ENCODE data around the gene TMEM140.

Gene TMEM140

GRCh38 chr7:135156290-135156689, 8.4 kb downstream of the TMEM140 start:
- Histone ChIP-seq H3K27me3 (ENCODE audit: control insufficient read depth in 3 of 3, insufficient read depth in 3 of 3, low read depth in 1 of 3, low read length in 3 of 3) (no peaks in the 10 kb centered on the region), H3K4ac (ENCODE audit: low read length) (no peak overlapping the region), H3K4me2 (ENCODE audit: insufficient read depth, low read length, poor library complexity, severe bottlenecking) (no peak overlapping the region), H3K23ac (ENCODE audit: low read depth, low read length, poor library complexity) (no peak overlapping the region), H2AFZ (ENCODE audit: low read length) (no peak overlapping the region), H3K79me1 (ENCODE audit: low read depth, low read length) (no peaks in the 10 kb centered on the region), H3K4me1 (ENCODE audit: control insufficient read depth in 2 of 2, insufficient read depth in 1 of 2, low read depth in 1 of 2, low read length in 2 of 2) (peaks cover 0 to 5% of the 10 kb centered on the region in 2 donors), H3K36me3 (replicated peaks in 1 of 2; ENCODE audit: control insufficient read depth in 2 of 2, insufficient read depth in 2 of 2, low read length in 2 of 2) (peaks cover 0 to 6% of the 10 kb centered on the region in 2 donors), H2BK120ac (ENCODE audit: low read depth, low read length) (no peak overlapping the region), H2BK15ac (ENCODE audit: low read length) (no peak overlapping the region), H3K4me3 (ENCODE audit: low read length in 2 of 2) (no peak overlapping the region), H2BK5ac (ENCODE audit: low read length) (no peak overlapping the region), H3K9ac (ENCODE audit: low read depth, low read length, poor library complexity) (no peak overlapping the region), H3K27ac (replicated peaks; ENCODE audit: low read length) (no peak overlapping the region), H3K18ac (ENCODE audit: low read length) (no peak overlapping the region), H4K91ac (ENCODE audit: low read depth, low read length, poor library complexity) (no peak overlapping the region), H2AK5ac (ENCODE audit: low read depth, low read length) (no peak overlapping the region), H3K9me3 (replicated peaks in 1 of 2; ENCODE audit: control insufficient read depth in 2 of 2, insufficient read depth in 1 of 2, low read depth in 1 of 2, low read length in 2 of 2) (peaks cover 12 to 32% of the 10 kb centered on the region in 2 donors), H4K8ac (ENCODE audit: low read depth, low read length) (no peak overlapping the region), H2BK12ac (ENCODE audit: low read length) (no peak overlapping the region), H3K14ac (ENCODE audit: low read length) (no peak overlapping the region)
- no peak for DNase-seq (ENCODE audit: low spot score)
- WGBS, 2 donors (ENCODE audit: extremely low coverage in 2 of 2, insufficient read length in 2 of 2, insufficient replicate concordance in 1 of 2), result no CpG with 5 or more reads among the region's 1 CpG

- Histone ChIP-seq H3K4me3 (ENCODE audit: low read length in 2 of 2) (peak overlapping the region in 1 of 2 donors; percentile 13), H2BK120ac (ENCODE audit: low read depth, low read length) (no peak overlapping the region), H4K91ac (ENCODE audit: low read depth, low read length, poor library complexity) (no peak overlapping the region), H3K23ac (ENCODE audit: low read depth, low read length, poor library complexity) (no peak overlapping the region), H3K36me3 (replicated peaks in 1 of 2; ENCODE audit: control insufficient read depth in 2 of 2, insufficient read depth in 2 of 2, low read length in 2 of 2) (peaks cover 0 to 17% of the 10 kb centered on the region in 2 donors), H3K4ac (ENCODE audit: low read length) (no peak overlapping the region), H3K4me2 (ENCODE audit: insufficient read depth, low read length, poor library complexity, severe bottlenecking) (no peak overlapping the region), H2AFZ (ENCODE audit: low read length) (no peak overlapping the region), H2BK15ac (ENCODE audit: low read length) (no peak overlapping the region), H3K18ac (ENCODE audit: low read length) (no peak overlapping the region), H3K27me3 (ENCODE audit: control insufficient read depth in 3 of 3, insufficient read depth in 3 of 3, low read depth in 1 of 3, low read length in 3 of 3) (no peaks in the 10 kb centered on the region), H3K14ac (ENCODE audit: low read length) (no peak overlapping the region), H3K4me1 (ENCODE audit: control insufficient read depth in 2 of 2, insufficient read depth in 1 of 2, low read depth in 1 of 2, low read length in 2 of 2) (peaks cover 0 to 5% of the 10 kb centered on the region in 2 donors), H3K79me1 (ENCODE audit: low read depth, low read length) (no peaks in the 10 kb centered on the region), H3K27ac (replicated peaks; ENCODE audit: low read length) (no peak overlapping the region), H3K9ac (ENCODE audit: low read depth, low read length, poor library complexity) (no peak overlapping the region), H2BK5ac (ENCODE audit: low read length) (no peak overlapping the region), H3K9me3 (replicated peaks in 1 of 2; ENCODE audit: control insufficient read depth in 2 of 2, insufficient read depth in 1 of 2, low read depth in 1 of 2, low read length in 2 of 2) (peaks cover 16 to 41% of the 10 kb centered on the region in 2 donors), H2AK5ac (ENCODE audit: low read depth, low read length) (no peak overlapping the region), H4K8ac (ENCODE audit: low read depth, low read length) (no peak overlapping the region), H2BK12ac (ENCODE audit: low read length) (no peak overlapping the region)
- DNase-seq (ENCODE audit: low spot score), result no peak
- no CpG with 5 or more reads among the region's 1 CpG for WGBS, 2 donors (ENCODE audit: extremely low coverage in 2 of 2, insufficient read length in 2 of 2, insufficient replicate concordance in 1 of 2)
Measured at GRCh38 chr7:135158141-135158655, 10.3 kb downstream of the TMEM140 start.

- Histone ChIP-seq H4K91ac (ENCODE audit: low read depth, low read length, poor library complexity) (no peak overlapping the region), H3K23ac (ENCODE audit: low read depth, low read length, poor library complexity) (no peak overlapping the region), H3K4ac (ENCODE audit: low read length) (no peak overlapping the region), H3K4me1 (ENCODE audit: control insufficient read depth in 2 of 2, insufficient read depth in 1 of 2, low read depth in 1 of 2, low read length in 2 of 2) (peaks cover 0 to 5% of the 10 kb centered on the region in 2 donors), H3K27me3 (ENCODE audit: control insufficient read depth in 3 of 3, insufficient read depth in 3 of 3, low read depth in 1 of 3, low read length in 3 of 3) (no peaks in the 10 kb centered on the region), H3K14ac (ENCODE audit: low read length) (no peak overlapping the region), H2BK15ac (ENCODE audit: low read length) (no peak overlapping the region), H2AK5ac (ENCODE audit: low read depth, low read length) (no peak overlapping the region), H3K9me3 (replicated peaks in 1 of 2; ENCODE audit: control insufficient read depth in 2 of 2, insufficient read depth in 1 of 2, low read depth in 1 of 2, low read length in 2 of 2) (peaks cover 19 to 41% of the 10 kb centered on the region in 2 donors), H2BK12ac (ENCODE audit: low read length) (no peak overlapping the region), H3K18ac (ENCODE audit: low read length) (no peak overlapping the region), H3K79me1 (ENCODE audit: low read depth, low read length) (no peaks in the 10 kb centered on the region), H3K36me3 (replicated peaks in 1 of 2; ENCODE audit: control insufficient read depth in 2 of 2, insufficient read depth in 2 of 2, low read length in 2 of 2) (peaks cover 2 to 21% of the 10 kb centered on the region in 2 donors), H4K8ac (ENCODE audit: low read depth, low read length) (no peak overlapping the region), H2BK120ac (ENCODE audit: low read depth, low read length) (no peak overlapping the region), H2BK5ac (ENCODE audit: low read length) (no peak overlapping the region), H3K27ac (replicated peaks; ENCODE audit: low read length) (no peak overlapping the region), H3K4me3 (ENCODE audit: low read length in 2 of 2) (no peak overlapping the region), H3K4me2 (ENCODE audit: insufficient read depth, low read length, poor library complexity, severe bottlenecking) (no peak overlapping the region), H3K9ac (ENCODE audit: low read depth, low read length, poor library complexity) (no peak overlapping the region), H2AFZ (ENCODE audit: low read length) (no peak overlapping the region)
- no peak for DNase-seq (ENCODE audit: low spot score)
- no CpG with 5 or more reads among the region's 6 CpGs for WGBS, 2 donors (ENCODE audit: extremely low coverage in 2 of 2, insufficient read length in 2 of 2, insufficient replicate concordance in 1 of 2)
Measured at GRCh38 chr7:135158874-135159273, 11.0 kb downstream of the TMEM140 start.

GRCh38 chr7:135159359-135160085, 11.7 kb downstream of the TMEM140 start:
- no peaks in the 10 kb centered on the region for H3K27me3 ChIP-seq (ENCODE audit: control insufficient read depth in 3 of 3, insufficient read depth in 3 of 3, low read depth in 1 of 3, low read length in 3 of 3)
- H4K8ac ChIP-seq (ENCODE audit: low read depth, low read length), result no peak overlapping the region
- no peak overlapping the region for H3K27ac ChIP-seq (replicated peaks; ENCODE audit: low read length)
- H2BK12ac ChIP-seq (ENCODE audit: low read length), result no peak overlapping the region
- WGBS, 2 donors (ENCODE audit: extremely low coverage in 2 of 2, insufficient read length in 2 of 2, insufficient replicate concordance in 1 of 2), result no CpG with 5 or more reads among the region's 2 CpGs
- peaks cover 0 to 5% of the 10 kb centered on the region in 2 donors for H3K4me1 ChIP-seq (ENCODE audit: control insufficient read depth in 2 of 2, insufficient read depth in 1 of 2, low read depth in 1 of 2, low read length in 2 of 2)
- no peak overlapping the region for H2BK120ac ChIP-seq (ENCODE audit: low read depth, low read length)
- no peak overlapping the region for H3K18ac ChIP-seq (ENCODE audit: low read length)
- H4K91ac ChIP-seq (ENCODE audit: low read depth, low read length, poor library complexity), result no peak overlapping the region
- no peaks in the 10 kb centered on the region for H3K79me1 ChIP-seq (ENCODE audit: low read depth, low read length)
- H3K9me3 ChIP-seq (replicated peaks in 1 of 2; ENCODE audit: control insufficient read depth in 2 of 2, insufficient read depth in 1 of 2, low read depth in 1 of 2, low read length in 2 of 2), result peaks cover 19 to 41% of the 10 kb centered on the region in 2 donors
- H2BK15ac ChIP-seq (ENCODE audit: low read length), result no peak overlapping the region
- no peak overlapping the region for H3K4ac ChIP-seq (ENCODE audit: low read length)
- H3K36me3 ChIP-seq (replicated peaks in 1 of 2; ENCODE audit: control insufficient read depth in 2 of 2, insufficient read depth in 2 of 2, low read length in 2 of 2), result peaks cover 7 to 28% of the 10 kb centered on the region in 2 donors
- no peak overlapping the region for H3K4me2 ChIP-seq (ENCODE audit: insufficient read depth, low read length, poor library complexity, severe bottlenecking)
- no peak overlapping the region for H3K9ac ChIP-seq (ENCODE audit: low read depth, low read length, poor library complexity)
- H3K14ac ChIP-seq (ENCODE audit: low read length), result no peak overlapping the region
- H3K23ac ChIP-seq (ENCODE audit: low read depth, low read length, poor library complexity), result no peak overlapping the region
- no peak for DNase-seq (ENCODE audit: low spot score)
- H2AFZ ChIP-seq (ENCODE audit: low read length), result no peak overlapping the region
- no peak overlapping the region for H2BK5ac ChIP-seq (ENCODE audit: low read length)
- no peak overlapping the region for H3K4me3 ChIP-seq (ENCODE audit: low read length in 2 of 2)
- no peak overlapping the region for H2AK5ac ChIP-seq (ENCODE audit: low read depth, low read length)
